GM23248 (cell line): ENCODE results near the gene CST5. TPM values are rescaled to one million over a fixed set of nuclear protein-coding genes. Genes with fewer than 3 reads are reported as not detected.

Source experiments
- DNase-seq: peaks from one replicate; pipeline ENCODE4 v3.0.0-alpha.2; 2015
- H2AFZ ChIP-seq: fragments of 200-600 bp; sonication (generic); 2 replicates; pipeline ENCODE4 v1.6.1; 2016; ENCODE audit warnings: antibody characterized with exemption
- H3F3A ChIP-seq: fragments of 200-600 bp; sonication (generic); 2 replicates; pipeline ENCODE4 v1.6.1; 2016; ENCODE audit warnings: mild to moderate bottlenecking, antibody characterized with exemption, mixed run types; ENCODE audit not compliant: insufficient read depth
- H3K27ac ChIP-seq: fragments of 200-600 bp; sonication (generic); 2 replicates; pipeline ENCODE4 v1.5.1; 2016; ENCODE audit warnings: mild to moderate bottlenecking
- H3K27me3 ChIP-seq: fragments of 200-600 bp; sonication (generic); replicated peaks from 2 replicates; pipeline ENCODE4 v1.6.1; 2016; ENCODE audit warnings: mild to moderate bottlenecking; ENCODE audit not compliant: insufficient read depth
- H3K36me3 ChIP-seq: fragments of 200-600 bp; sonication (generic); 2 replicates; pipeline ENCODE4 v1.6.1; 2016; ENCODE audit warnings: low read depth, mild to moderate bottlenecking
- H3K4me1 ChIP-seq: fragments of 200-600 bp; sonication (generic); 2 replicates; pipeline ENCODE4 v1.6.1; 2016; ENCODE audit warnings: mild to moderate bottlenecking; ENCODE audit not compliant: insufficient read depth
- H3K4me2 ChIP-seq: fragments of 200-600 bp; sonication (generic); one replicate; pipeline ENCODE4 v1.6.1; 2016; ENCODE audit warnings: mild to moderate bottlenecking; ENCODE audit not compliant: unreplicated experiment
- H3K4me3 ChIP-seq: fragments of 200-600 bp; sonication (generic); 2 replicates; pipeline ENCODE4 v1.5.1; 2016; ENCODE audit warnings: mild to moderate bottlenecking
- H3K79me2 ChIP-seq: fragments of 200-600 bp; sonication (generic); 2 replicates; pipeline ENCODE4 v1.6.1; 2016; ENCODE audit warnings: mild to moderate bottlenecking; ENCODE audit not compliant: insufficient read depth
- H3K9ac ChIP-seq: fragments of 200-600 bp; sonication (generic); 2 replicates; pipeline ENCODE4 v1.6.1; 2016; ENCODE audit warnings: mild to moderate bottlenecking
- H3K9me2 ChIP-seq: fragments of 200-600 bp; sonication (generic); 2 replicates; pipeline ENCODE4 v1.6.1; 2016; ENCODE audit warnings: mixed run types, mild to moderate bottlenecking, moderate library complexity; ENCODE audit not compliant: insufficient read depth
- H3K9me3 ChIP-seq: fragments of 200-600 bp; sonication (generic); one replicate; pipeline ENCODE4 v1.6.1; 2017; ENCODE audit warnings: low read depth
- H4K20me1 ChIP-seq: fragments of 200-600 bp; sonication (generic); 2 replicates; pipeline ENCODE4 v1.6.0; 2016; ENCODE audit not compliant: insufficient read depth
- EZH2 ChIP-seq: fragments of 200-600 bp; sonication (generic); IDR thresholded peaks from 2 replicates; pipeline ENCODE4 v1.6.1; 2018; ENCODE audit warnings: antibody characterized with exemption, mild to moderate bottlenecking; ENCODE audit not compliant: insufficient read depth, poor library complexity, severe bottlenecking
- EZH2phosphoT487 ChIP-seq: fragments of 200-600 bp; sonication (generic); IDR thresholded peaks from 2 replicates; pipeline ENCODE4 v1.6.1; 2018; ENCODE audit warnings: antibody characterized with exemption, moderate library complexity, mild to moderate bottlenecking, low read depth; ENCODE audit not compliant: insufficient read depth
- WGBS, 2 experiments: methylation state at CpG; one replicate each; pipeline ENCODE4 v1.1.6; 2015 to 2017; ENCODE audit warnings: low lambda C conversion rate in 2 of 2, low coverage in 1 of 2; ENCODE audit errors: missing lambda C conversion rate in 2 of 2; 5-methylcytosine and 5-hydroxymethylcytosine counted together
- in situ Hi-C: fragments of 300-500 bp; cut with MboI; formaldehyde crosslinking; loops from 2 replicates; pipeline ENCODE4 v1.15.0; 2020
- polyA plus RNA-seq: library from polyadenylated mRNA; unstranded; fragments of >200 nt; fragmentation: Nextera tagmentation; extraction: Ambion mirVana; gene quantifications from 2 replicates; pipeline ENCODE4 v1.2.1, GENCODE V29; 2016
- total RNA-seq: library from RNA; depleted of rRNA; stranded (reverse); fragments of >200 nt; shearing (Covaris generic); gene quantifications from 2 replicates; pipeline ENCODE4 v1.2.3, GENCODE V29; 2014

Gene CST5
- total and polyA plus RNA-seq, 2 experiments from 2014 or later = not detected

DNA sequence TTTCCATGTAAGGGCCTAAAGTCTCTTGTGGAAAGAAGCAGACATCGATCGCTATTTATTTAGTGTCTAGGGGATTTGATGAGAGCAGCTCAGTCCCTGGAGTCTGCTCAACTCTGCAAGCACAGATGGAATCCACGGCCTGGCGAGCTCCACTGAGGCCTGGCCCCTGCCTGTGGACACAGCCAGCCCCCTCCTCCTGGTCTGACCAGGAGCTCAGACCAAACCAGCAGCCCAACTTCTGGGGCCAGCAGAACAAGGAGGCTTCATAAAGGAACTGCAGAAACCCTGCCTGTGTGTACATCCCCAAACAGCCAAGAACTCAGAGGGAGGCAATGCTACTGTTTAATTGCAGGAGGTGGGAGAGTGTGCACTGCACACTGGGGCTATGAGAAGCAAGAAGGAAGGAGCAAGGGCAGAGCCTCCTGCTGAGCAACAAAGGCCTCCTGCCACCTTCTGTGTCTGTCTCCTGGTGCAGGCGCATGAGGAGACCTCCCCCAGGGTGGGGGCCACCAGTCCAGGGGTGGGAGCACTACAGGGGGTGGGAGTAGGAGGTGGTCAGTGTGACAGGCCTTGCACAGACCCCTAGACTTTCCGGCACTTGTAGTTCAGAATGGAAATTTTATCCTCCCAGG, 3.8 kb downstream of the CST5 start:
- no peak for DNase-seq
- no peak overlapping the region for H3K9ac ChIP-seq
- WGBS, 2 experiments = 52 to 63% methylated on average over 6 of the region's 6 CpGs
- no peak overlapping the region for H3K27ac ChIP-seq
- H3K4me2 ChIP-seq = no peak overlapping the region
- H2AFZ ChIP-seq = no peak overlapping the region
- in situ Hi-C loops = no loop called here
- no peaks in the 10 kb centered on the region for H3K9me3 ChIP-seq
- H3K36me3 ChIP-seq = no peaks in the 10 kb centered on the region
- H3K27me3 ChIP-seq = no peaks in the 10 kb centered on the region
- H3K4me3 ChIP-seq = no peak overlapping the region
- H4K20me1 ChIP-seq = no peaks in the 10 kb centered on the region
- no peaks in the 10 kb centered on the region for H3K4me1 ChIP-seq
- TF ChIP-seq EZH2 (no peak), EZH2phosphoT487 (no peak)
- no peaks in the 10 kb centered on the region for H3K9me2 ChIP-seq
- no peaks in the 10 kb centered on the region for H3K79me2 ChIP-seq
- H3F3A ChIP-seq = no peaks in the 10 kb centered on the region

DNA sequence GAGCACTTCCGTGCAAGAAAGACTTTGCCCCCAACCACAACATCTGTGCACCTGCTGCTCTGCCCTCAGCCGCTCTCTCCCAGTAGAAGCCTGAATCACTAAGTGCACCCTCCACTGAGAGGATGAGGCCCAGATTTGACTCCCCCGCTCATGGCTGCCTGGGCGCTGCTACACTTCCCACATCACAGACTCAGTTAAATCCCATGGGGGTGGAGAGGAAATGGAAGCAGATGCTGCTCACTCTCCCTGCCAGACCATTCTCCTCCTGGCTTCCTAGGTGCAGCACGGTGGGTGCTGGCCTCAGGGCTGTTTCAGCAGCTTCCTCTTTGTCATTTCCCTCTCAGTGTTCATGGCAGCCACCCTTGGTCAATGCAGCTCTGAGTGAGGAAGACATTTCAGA, 4.8 kb downstream of the CST5 start:
- no peaks in the 10 kb centered on the region for H3K79me2 ChIP-seq
- H3K27ac ChIP-seq = no peak overlapping the region
- no peaks in the 10 kb centered on the region for H3K36me3 ChIP-seq
- DNase-seq = no peak
- H3K4me2 ChIP-seq = no peak overlapping the region
- no peaks in the 10 kb centered on the region for H3F3A ChIP-seq
- H3K4me3 ChIP-seq = no peak overlapping the region
- H3K9me2 ChIP-seq = no peaks in the 10 kb centered on the region
- no peaks in the 10 kb centered on the region for H4K20me1 ChIP-seq
- 28 to 32% methylated on average over 5 of the region's 5 CpGs for WGBS, 2 experiments
- no peak overlapping the region for H2AFZ ChIP-seq
- in situ Hi-C loops = no loop called here
- no peaks in the 10 kb centered on the region for H3K9me3 ChIP-seq
- H3K27me3 ChIP-seq = no peaks in the 10 kb centered on the region
- H3K4me1 ChIP-seq = no peaks in the 10 kb centered on the region
- TF ChIP-seq EZH2 = no peak
- no peak for TF ChIP-seq EZH2phosphoT487
- H3K9ac ChIP-seq = no peak overlapping the region

DNA sequence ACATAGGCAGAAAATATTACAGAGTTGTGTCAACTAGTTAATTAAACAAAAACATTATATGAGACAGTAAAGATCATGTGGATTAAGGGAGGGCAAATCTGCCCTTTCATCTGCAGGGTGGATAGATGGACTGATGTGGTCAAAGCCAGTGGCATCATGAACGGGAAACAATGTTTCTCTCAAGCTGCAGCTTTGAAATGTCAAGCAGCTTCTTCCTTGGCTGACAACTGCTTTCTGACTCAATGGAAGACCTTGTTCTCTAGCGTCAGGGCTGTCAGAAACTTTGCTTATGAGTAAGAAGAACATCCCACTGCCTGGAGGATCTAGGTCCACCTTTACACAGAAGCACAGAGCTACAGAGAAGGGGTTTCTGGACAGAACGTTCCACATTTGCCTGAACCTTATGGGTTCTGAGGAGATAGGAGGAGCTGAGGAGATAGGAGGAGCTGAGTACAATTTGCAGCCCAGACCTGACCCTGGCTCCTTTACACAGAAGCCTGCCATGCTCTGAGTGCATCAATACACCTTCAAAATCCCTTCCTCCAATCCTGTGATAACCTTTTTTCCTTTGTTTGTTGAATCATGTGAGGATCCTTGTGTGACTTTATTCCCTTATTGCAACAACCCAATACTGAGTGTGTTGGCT, 6.1 kb downstream of the CST5 start:
- Histone ChIP-seq H3K4me2 (no peak overlapping the region), H3K27me3 (peaks cover 4% of the 10 kb centered on the region; the same call in 1 of the 2 replicates), H3K79me2 (no peaks in the 10 kb centered on the region), H4K20me1 (no peaks in the 10 kb centered on the region), H3K9ac (no peak overlapping the region), H3F3A (no peaks in the 10 kb centered on the region), H3K4me3 (no peak overlapping the region), H3K36me3 (no peaks in the 10 kb centered on the region), H3K9me3 (no peaks in the 10 kb centered on the region), H3K27ac (no peak overlapping the region), H3K9me2 (no peaks in the 10 kb centered on the region), H2AFZ (no peak overlapping the region), H3K4me1 (no peaks in the 10 kb centered on the region)
- no peak for DNase-seq
- in situ Hi-C loops = no loop called here
- no peak for TF ChIP-seq EZH2
- no peak for TF ChIP-seq EZH2phosphoT487
- WGBS, 2 experiments = 14 to 18% methylated on average over 3 of the region's 3 CpGs

DNA sequence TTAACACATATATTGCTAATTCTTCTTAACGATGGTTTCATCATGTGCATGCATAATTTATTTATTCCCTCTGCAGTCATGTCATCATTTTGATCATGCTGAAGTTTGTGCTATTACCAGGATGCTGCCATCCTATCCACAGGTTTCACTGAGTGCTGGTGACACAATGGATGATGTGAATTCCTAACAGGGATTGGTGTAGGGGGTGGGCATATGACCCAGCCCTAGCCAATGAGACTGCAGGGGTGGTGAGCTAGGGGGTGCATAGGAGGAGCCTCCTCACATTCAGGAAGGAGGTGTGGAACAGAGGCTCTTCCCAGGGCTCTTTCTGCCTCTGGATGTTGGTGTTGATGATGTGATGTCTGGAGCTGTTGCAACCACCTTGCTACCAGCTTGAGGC, 7.5 kb downstream of the CST5 start:
- H3K36me3 ChIP-seq = no peaks in the 10 kb centered on the region
- H3K27ac ChIP-seq = no peak overlapping the region
- no peak overlapping the region for H2AFZ ChIP-seq
- no peak for DNase-seq
- WGBS, 2 experiments = 58 to 65% methylated on average over 1 of the region's 1 CpG
- H3K4me1 ChIP-seq = no peaks in the 10 kb centered on the region
- TF ChIP-seq EZH2phosphoT487 (no peak), EZH2 (no peak)
- in situ Hi-C loops = no loop called here
- H3F3A ChIP-seq = no peaks in the 10 kb centered on the region
- H3K9me2 ChIP-seq = no peaks in the 10 kb centered on the region
- no peaks in the 10 kb centered on the region for H4K20me1 ChIP-seq
- no peak overlapping the region for H3K9ac ChIP-seq
- no peaks in the 10 kb centered on the region for H3K9me3 ChIP-seq
- H3K4me2 ChIP-seq = no peak overlapping the region
- no peak overlapping the region for H3K4me3 ChIP-seq
- no peaks in the 10 kb centered on the region for H3K79me2 ChIP-seq
- peaks cover 7% of the 10 kb centered on the region; the same call in 1 of the 2 replicates for H3K27me3 ChIP-seq
